ENCODE measurements around the gene N4BP2L1.

DNA sequence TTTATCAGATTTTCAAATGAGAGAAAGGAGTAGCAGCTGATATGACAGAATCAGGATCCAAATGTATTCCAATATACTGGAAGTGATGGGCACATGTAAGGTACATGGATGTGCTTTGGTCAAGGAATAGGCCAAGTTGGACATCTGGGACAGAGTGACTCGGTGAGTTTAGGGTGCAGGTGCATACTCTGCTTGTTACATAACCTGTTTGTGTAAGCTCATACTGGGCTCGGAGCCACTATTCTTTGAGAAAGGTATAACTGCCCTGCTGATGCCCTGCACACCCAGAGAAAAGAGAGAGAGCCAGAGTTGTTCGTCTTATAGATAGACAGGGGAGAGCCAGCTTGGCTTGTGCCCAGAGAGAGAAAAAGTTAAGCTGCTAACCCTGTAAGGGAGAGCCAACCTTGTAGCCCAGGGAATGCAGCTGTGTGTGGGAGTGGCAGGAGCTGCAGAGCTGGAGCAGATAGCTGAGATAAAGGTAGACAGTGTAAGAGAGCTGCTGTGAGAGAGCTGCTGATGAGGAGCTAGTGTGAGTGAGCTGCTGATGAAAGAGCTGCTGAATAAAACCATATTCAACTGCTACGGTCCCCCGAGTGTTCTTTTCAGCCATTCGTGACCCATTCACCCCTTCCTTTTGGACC lies 40.7 kb upstream of the N4BP2L1 start:
- TF ChIP-seq, protein P1, sequence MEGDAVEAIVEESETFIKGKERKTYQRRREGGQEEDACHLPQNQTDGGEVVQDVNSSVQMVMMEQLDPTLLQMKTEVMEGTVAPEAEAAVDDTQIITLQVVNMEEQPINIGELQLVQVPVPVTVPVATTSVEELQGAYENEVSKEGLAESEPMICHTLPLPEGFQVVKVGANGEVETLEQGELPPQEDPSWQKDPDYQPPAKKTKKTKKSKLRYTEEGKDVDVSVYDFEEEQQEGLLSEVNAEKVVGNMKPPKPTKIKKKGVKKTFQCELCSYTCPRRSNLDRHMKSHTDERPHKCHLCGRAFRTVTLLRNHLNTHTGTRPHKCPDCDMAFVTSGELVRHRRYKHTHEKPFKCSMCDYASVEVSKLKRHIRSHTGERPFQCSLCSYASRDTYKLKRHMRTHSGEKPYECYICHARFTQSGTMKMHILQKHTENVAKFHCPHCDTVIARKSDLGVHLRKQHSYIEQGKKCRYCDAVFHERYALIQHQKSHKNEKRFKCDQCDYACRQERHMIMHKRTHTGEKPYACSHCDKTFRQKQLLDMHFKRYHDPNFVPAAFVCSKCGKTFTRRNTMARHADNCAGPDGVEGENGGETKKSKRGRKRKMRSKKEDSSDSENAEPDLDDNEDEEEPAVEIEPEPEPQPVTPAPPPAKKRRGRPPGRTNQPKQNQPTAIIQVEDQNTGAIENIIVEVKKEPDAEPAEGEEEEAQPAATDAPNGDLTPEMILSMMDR (IDR thresholded peaks at IDR 0.05; ENCODE audit: insufficient read depth, low read length), result no peak
- no peak for TF ChIP-seq GABPA (IDR thresholded peaks at IDR 0.05; ENCODE audit: low read depth)

Measured in HL-60 (cell line).